HFFc6 (cell line): ENCODE results near the gene SLC2A13. TPM values are rescaled to one million over a fixed set of nuclear protein-coding genes. Genes with fewer than 3 reads are reported as not detected.
"Not testable (repeated sequence)": the region's sequence is repeated elsewhere in the genome, so short reads cannot be mapped to it uniquely, and the experiment has no call there.

Source experiments
- DNase-seq: peaks from one replicate; pipeline ENCODE4 v3.0.0-alpha.2; 2018
- H3K27ac Mint-ChIP-seq: 2 replicates; pipeline ENCODE4 v1.8.0; 2020; ENCODE audit warnings: mild to moderate bottlenecking, mixed read lengths
- H3K27me3 Mint-ChIP-seq: 2 replicates; pipeline ENCODE4 v1.8.0; 2021; ENCODE audit warnings: mild to moderate bottlenecking, moderate library complexity, mixed read lengths; ENCODE audit not compliant: insufficient read depth
- H3K36me3 Mint-ChIP-seq: 2 replicates; pipeline ENCODE4 v1.8.0; 2021; ENCODE audit warnings: low read depth, mixed read lengths
- H3K4me1 Mint-ChIP-seq: 2 replicates; pipeline ENCODE4 v1.8.0; 2020; ENCODE audit warnings: low read depth, mixed read lengths
- H3K4me3 Mint-ChIP-seq: 2 replicates; pipeline ENCODE4 v1.8.0; 2020; ENCODE audit warnings: mild to moderate bottlenecking, moderate library complexity, mixed read lengths
- H3K9me3 Mint-ChIP-seq: 2 replicates; pipeline ENCODE4 v1.8.0; 2020; ENCODE audit warnings: mild to moderate bottlenecking, mixed read lengths
- CTCF ChIP-seq: fragments of 200-600 bp; sonication (generic); IDR thresholded peaks from 2 replicates; pipeline ENCODE4 v1.5.0; 2021; ENCODE audit warnings: antibody characterized with exemption, mild to moderate bottlenecking
- total RNA-seq, 6 experiments: library from RNA; stranded (reverse); fragmentation: NEBNext Ultra II Directional; extraction: Animal tissue kit (Norgen Biotek cat#: 25700); gene quantifications; 2 replicates in 1 of 6; 3 replicates in 5 of 6; pipeline ENCODE4 v1.2.3, GENCODE V29; 2021

SLC2A13 gene
- total RNA-seq, 6 experiments from 2014 or later = 2.3 to 3.3 (median 2.9) TPM

- H3K27me3 Mint-ChIP-seq = no peaks in the 10 kb centered on the region
- H3K27ac Mint-ChIP-seq = no peak overlapping the region
- no peaks in the 10 kb centered on the region for H3K36me3 Mint-ChIP-seq
- no peaks in the 10 kb centered on the region for H3K9me3 Mint-ChIP-seq
- DNase-seq = no peak
- TF ChIP-seq CTCF = no peak
- no peak overlapping the region for H3K4me3 Mint-ChIP-seq
- no peaks in the 10 kb centered on the region for H3K4me1 Mint-ChIP-seq
Measured at GRCh38 chr12:40055228-40055579, 50.7 kb downstream of the SLC2A13 start.

GRCh38 chr12:40054555-40055227, 51.2 kb downstream of the SLC2A13 start:
- Mint-ChIP-seq H3K36me3 (no peaks in the 10 kb centered on the region), H3K27ac (no peak overlapping the region)

GRCh38 chr12:40049268-40049667, 56.6 kb downstream of the SLC2A13 start:
- no peak overlapping the region for H3K27ac Mint-ChIP-seq
- H3K9me3 Mint-ChIP-seq = no peaks in the 10 kb centered on the region
- TF ChIP-seq CTCF = no peak
- H3K36me3 Mint-ChIP-seq = no peaks in the 10 kb centered on the region
- H3K4me1 Mint-ChIP-seq = no peaks in the 10 kb centered on the region
- DNase-seq = no peak
- H3K27me3 Mint-ChIP-seq = no peaks in the 10 kb centered on the region
- no peak overlapping the region for H3K4me3 Mint-ChIP-seq

More at GRCh38 chr12:40054555-40055227, 51.2 kb downstream of the SLC2A13 start:
- Mint-ChIP-seq H3K4me1 (no peaks in the 10 kb centered on the region), H3K4me3 (no peak overlapping the region), H3K9me3 (no peaks in the 10 kb centered on the region), H3K27me3 (no peaks in the 10 kb centered on the region)
- no peak for TF ChIP-seq CTCF
- DNase-seq = peak; percentile 3

GRCh38 chr12:40047002-40047401, 58.9 kb downstream of the SLC2A13 start:
- H3K27me3 Mint-ChIP-seq, H3K27ac Mint-ChIP-seq, H3K4me3 Mint-ChIP-seq, H3K36me3 Mint-ChIP-seq, H3K4me1 Mint-ChIP-seq, DNase-seq, H3K9me3 Mint-ChIP-seq: not testable (repeated sequence)

DNA sequence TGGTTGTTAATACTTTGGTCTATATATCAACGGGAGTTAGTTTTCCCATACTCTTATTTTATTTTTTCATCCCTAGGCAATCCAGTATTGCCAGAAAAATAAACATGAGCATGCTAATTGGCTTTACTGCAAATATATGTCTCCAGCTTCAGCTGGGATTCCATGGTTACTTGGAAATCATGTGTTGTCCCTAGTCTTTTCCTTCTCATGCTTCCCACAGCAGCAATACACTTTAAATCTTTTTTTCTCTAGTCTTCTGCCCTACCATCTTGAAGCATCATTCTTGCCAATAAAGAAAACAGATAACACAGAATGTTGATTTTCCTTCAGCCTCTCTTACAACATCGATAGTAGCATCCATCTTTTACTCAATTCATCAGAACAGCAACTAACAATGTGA, 60.2 kb downstream of the SLC2A13 start:
- Mint-ChIP-seq H3K9me3 (peaks cover 4% of the 10 kb centered on the region; the same call in 1 of the 2 replicates), H3K27ac (no peak overlapping the region), H3K36me3 (peaks cover 4% of the 10 kb centered on the region; the same call in 1 of the 2 replicates), H3K4me1 (no peaks in the 10 kb centered on the region), H3K4me3 (no peak overlapping the region), H3K27me3 (no peaks in the 10 kb centered on the region)
- TF ChIP-seq CTCF = no peak
- no peak for DNase-seq

DNA sequence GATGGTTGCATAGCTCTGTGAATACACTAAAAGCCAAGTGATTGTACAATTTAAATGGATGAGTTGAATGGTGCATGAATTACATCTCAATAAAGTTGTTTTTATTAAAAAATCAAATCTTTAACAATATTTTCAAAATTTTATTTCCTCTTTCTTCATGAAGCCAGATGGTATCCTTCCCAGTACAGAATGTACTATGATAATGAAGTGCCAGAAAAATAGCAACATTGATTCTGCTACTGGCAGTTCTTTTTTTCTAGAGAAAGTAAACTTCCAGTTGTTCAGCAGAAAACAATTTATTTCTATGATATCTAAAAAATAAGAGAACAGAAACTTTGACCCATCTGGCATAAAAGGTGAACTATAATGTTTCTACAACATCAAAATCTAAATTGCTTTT, 61.5 kb downstream of the SLC2A13 start:
- DNase-seq = no peak
- TF ChIP-seq CTCF = no peak
- no peak overlapping the region for H3K27ac Mint-ChIP-seq
- peaks cover 4% of the 10 kb centered on the region; the same call in 1 of the 2 replicates for H3K9me3 Mint-ChIP-seq
- H3K27me3 Mint-ChIP-seq = no peaks in the 10 kb centered on the region
- no peaks in the 10 kb centered on the region for H3K4me1 Mint-ChIP-seq
- H3K36me3 Mint-ChIP-seq = peaks cover 4% of the 10 kb centered on the region; the same call in 1 of the 2 replicates
- H3K4me3 Mint-ChIP-seq = no peak overlapping the region
